ENCODE data around the gene STK39.

The STK39 gene

DNA sequence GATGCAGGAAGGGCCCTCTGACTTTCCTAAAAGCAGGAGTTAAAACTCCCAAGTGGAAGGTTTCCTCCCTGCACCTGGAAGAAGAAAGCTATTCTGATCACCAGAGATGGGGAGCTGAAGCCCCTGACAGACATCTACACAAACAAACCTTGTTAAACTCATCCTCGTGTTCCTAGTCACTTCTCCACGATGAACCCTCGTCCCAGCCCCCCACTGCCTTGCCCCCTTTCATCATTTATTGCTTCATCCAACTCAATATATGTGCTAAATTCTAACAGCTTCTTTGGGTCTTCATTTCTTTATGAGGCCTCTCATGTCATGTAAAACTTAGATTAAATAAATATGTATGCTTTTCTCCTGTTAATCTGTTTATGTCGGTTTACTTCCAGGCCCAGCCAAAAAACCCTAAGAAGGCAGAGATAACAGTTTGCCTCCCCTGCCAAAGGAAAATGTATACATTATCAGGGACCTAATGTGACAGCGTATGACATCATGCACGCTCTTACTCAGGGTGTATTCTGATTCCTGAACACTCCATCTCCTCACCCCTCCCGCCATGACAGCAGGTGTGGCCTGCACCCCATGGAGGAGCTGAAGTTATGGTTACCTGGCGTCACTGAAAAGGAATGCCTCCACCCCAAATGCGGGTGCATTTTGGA is 287.2 kb downstream of the STK39 start:
- no peak for DNase-seq (ENCODE audit: low read depth in 2 of 2)

GRCh38 chr2:167957662-167958061 is 289.7 kb downstream of the STK39 start:
- DNase-seq (ENCODE audit: low read depth in 2 of 2): no peak

DNA sequence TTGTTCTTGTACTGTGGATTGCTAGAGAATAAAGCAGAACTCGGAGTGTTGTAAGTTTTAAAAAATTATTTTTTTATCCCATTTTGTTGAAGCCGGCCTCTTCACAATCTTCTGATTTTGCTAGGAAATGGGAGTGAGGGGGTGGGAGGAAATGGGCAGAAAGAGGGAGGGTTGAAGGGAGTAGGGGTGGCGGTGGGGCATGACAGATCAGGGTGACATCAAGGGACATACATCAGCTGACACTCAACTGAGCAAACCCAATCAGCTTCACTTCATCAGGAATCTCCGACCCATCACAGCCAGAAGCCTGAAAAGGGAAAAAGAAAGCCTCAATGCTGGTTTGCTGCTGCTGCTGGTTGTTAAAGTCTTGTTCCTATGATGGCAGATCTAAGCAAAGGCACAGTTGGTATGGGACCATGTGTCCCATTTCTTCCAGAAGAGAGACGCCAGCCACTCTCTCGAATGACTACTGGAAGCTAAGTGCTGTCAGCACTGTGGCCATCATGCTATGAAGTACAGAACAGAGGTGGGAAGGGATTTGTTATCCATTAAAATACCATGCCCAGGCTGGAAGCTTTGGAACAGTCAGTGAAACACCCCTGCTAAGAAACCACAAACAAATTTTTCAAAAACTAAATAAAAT is 292.0 kb downstream of the STK39 start:
- DNase-seq (ENCODE audit: low read depth in 2 of 2): no peak

DNA sequence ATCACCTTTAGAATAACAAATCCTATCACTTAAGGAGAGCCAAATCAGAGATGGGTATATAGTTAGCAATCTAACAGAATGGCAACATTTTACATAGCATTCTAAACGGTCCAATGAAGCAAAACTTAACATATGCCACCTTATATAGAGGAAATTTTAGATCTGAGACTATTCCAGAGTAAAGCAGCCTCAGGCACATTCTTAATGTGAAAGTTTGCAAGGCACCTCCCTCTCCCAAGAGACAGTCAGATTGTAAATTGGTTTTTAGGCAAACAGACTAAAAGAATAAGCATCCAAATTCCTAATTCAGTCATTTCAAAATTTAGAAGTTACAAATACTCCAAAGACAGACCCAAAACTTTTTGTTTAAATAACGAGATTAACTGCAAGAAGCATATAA is 292.9 kb downstream of the STK39 start:
- no peak for DNase-seq (ENCODE audit: low read depth in 2 of 2)

GRCh38 chr2:167953776-167954175 is 293.6 kb downstream of the STK39 start:
- DNase-seq (ENCODE audit: low read depth in 2 of 2): no peak

DNA sequence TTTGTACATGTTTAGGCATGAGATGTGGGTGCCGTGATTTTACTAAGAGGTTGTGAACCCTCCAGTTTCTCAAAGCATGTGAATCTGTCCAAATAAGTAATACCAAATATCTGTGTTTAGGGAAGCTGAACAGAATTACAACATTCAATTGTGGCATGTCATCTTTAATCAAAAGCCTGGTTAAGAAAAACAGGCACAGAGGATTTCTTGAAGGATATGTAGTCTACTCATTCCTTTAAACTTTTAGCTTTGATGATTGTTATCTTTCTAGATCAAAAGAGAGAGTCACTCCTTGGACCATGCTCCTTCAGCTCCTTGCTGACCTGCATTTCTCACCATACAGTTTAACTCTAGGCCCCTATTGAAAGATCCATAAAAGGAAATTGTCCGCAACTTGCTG is 296.8 kb downstream of the STK39 start:
- DNase-seq (ENCODE audit: low read depth in 2 of 2): no peak

DNA sequence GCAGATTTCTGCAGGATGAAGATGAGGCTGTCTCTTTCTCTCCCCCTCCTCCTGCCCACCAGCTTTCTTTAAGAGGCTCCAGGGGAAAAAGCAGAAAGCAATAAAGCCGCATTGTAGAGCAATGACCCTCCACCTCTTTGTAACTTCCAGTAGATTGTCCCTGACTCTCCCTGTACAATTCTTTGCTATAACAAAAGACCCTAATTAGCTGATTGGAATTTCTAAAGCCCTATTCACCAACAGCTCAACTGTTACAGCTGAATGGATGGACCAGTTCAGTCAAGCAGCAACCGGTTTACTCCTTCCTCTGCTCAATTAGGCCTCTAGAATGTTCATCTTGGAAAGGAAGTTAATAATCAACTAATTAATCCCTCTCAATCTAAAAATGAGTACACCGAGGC is 301.0 kb downstream of the STK39 start:
- no peak for DNase-seq (ENCODE audit: low read depth in 2 of 2)

- DNase-seq (ENCODE audit: low read depth in 2 of 2): no peak
These were observed 301.6 kb downstream of the STK39 start for GRCh38 chr2:167945660-167946368.

DNA sequence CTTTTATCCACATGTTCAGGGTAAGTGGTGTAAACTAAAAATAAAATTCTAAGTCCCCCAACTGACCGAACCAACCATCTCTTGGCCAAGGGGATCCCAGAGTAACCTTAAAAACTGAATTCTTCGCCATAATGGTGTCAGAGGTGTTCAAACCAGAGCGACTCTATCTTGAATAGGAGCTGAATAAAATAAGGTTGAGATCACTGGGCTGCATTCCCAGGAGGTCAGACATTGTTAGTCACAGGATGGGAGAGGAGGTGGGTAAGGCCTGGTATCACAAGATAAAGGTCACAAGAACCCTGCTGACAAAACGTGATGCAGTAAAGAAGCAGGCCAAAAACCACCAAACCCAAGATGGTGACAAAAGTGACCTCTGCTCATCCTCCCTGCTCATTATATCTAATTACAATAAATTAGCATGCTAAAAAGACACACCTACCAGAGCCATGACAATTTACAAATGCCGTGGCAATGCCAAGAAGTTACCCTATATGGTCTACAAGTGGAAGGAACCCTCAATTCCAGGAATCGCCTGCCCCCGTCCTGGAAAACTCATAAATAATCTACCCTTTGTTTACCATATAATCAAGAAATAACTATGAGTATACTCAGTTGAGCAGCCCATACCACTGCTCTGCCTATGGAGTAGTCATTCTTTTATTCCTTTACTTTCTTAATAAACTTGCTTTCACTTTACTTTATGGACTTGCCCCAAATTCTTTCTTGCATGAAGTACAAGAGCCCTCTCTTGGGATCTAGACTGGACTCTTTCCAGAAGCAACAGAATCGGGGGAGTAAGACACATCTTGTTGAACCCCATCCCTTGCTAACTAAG is 302.4 kb downstream of the STK39 start:
- DNase-seq (ENCODE audit: low read depth in 2 of 2): no peak

- DNase-seq (ENCODE audit: low read depth in 2 of 2): no peak
These were observed 303.5 kb downstream of the STK39 start for GRCh38 chr2:167943897-167944296.

GRCh38 chr2:167943368-167943767 is 304.0 kb downstream of the STK39 start:
- DNase-seq (ENCODE audit: low read depth in 2 of 2): no peak

- no peak for DNase-seq (ENCODE audit: low read depth in 2 of 2)
These were observed 304.9 kb downstream of the STK39 start for GRCh38 chr2:167942366-167943081.

GRCh38 chr2:167941604-167942003 is 305.8 kb downstream of the STK39 start:
- DNase-seq (ENCODE audit: low read depth in 2 of 2): no peak

DNA sequence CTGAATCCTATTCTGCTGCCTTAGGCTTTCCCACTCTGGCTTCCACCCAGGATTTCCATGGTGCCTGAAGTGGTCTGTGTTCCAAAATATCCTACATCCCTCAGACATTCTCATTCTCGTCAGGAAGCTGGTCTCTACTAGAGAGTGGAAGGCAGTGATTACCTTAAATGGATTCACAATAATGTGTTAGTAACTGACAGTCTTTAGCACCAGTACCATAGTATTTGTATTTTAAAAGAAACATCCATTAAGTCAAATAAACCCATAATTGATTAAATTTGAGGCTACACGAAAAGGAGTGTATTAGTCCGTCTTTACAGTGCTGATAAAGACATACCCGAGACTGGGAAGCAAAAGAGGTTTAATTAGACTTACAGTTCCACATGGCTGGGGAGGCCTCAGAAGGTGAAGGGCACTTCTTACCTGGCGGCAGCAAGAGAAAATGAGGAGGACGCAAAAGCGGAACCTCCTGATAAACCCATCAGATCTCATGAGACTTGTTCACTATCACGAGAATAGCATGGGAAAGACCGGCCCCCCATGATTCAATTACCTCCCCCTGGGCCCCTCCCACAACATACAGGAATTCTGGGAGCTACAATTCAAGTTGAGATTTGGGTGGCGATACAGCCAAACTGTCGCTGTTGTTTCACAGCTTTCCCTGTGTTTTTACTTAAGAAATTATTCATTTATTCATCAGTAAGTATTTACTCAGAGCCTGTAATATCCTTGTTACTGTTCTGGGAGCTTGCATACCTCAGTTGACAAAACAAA is 306.5 kb downstream of the STK39 start:
- DNase-seq (ENCODE audit: low read depth in 2 of 2): no peak

- DNase-seq (ENCODE audit: low read depth in 2 of 2): no peak
These were observed 307.1 kb downstream of the STK39 start for GRCh38 chr2:167940346-167940725.

DNA sequence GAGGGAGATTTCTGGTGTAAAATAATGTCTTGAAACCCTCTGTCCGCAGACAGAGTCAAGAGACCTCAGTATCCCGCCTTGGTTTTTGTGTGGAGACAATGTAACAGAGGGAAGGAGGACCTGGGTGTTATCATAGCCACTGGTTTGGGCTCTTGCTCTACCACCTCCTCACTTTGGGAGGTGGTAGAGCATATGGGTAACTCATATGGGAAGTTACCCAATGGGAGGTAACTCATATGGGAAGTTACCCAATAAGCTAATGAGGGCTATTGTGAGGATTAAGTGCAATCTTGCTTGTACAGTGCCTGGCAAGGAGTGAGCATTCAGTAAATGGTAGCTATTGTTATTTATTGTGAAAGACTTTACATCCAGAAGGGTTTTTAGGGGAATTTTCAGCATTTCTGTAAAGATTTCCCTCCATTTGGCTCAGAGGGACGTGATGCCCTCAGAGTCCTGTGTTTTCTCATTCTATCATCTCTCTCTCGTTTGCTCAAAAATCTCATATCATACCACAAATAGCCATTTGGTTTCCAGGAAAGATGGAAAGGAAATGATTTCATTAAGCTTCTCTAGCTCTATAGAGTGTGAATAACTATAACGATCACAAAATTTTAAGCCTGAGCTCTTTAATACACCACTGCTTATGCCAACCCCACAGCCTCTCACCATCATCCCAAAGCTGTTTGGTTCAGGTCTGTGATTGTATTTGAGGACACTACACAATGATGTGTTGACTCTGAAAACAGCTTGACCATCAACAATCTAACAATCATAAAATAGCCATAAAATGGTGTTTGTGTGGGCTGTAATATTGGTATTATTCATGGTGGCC is 307.7 kb downstream of the STK39 start:
- no peak for DNase-seq (ENCODE audit: low read depth in 2 of 2)

DNA sequence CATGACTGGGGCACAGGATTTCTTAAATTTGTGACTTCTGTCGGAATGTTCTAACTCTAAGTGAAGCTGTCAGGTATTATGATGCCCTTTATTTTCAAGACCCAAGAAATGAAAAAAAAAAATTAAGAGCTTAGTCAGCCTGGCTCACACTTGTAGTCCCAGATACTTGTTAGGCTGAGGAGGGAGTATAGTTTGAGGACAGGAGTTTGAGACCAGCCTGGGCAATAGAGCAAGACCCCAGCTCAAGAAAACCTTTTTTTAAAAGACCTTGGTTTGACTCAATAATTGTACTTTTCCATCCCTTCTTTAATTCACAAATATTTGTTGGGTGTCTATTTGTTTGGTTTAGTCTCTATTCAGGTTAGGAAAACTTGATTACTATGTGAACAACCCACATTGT is 310.0 kb downstream of the STK39 start:
- DNase-seq (ENCODE audit: low read depth in 2 of 2): no peak

- DNase-seq (ENCODE audit: low read depth in 2 of 2): no peak
These were observed 311.6 kb downstream of the STK39 start for GRCh38 chr2:167935803-167936110.

- no peak for DNase-seq (ENCODE audit: low read depth in 2 of 2)
These were observed 314.1 kb downstream of the STK39 start for GRCh38 chr2:167933097-167933814.
